ENCODE measurements around the gene PRPF6. TPM values are rescaled to one million over a fixed set of nuclear protein-coding genes. Genes with fewer than 3 reads are reported as not detected.
"Not testable (repeated sequence)": the region's sequence is repeated elsewhere in the genome, so short reads cannot be mapped to it uniquely, and the experiment has no call there.

The PRPF6 gene
- total RNA-seq, 4 donors from 2014 or later, result 70.7 to 93.0 (median 83.9) TPM

GRCh38 chr20:63974402-63975200 is 6.3 kb upstream of the PRPF6 start:
- DNase-seq (ENCODE audit: low spot score in 2 of 2), result peak in 1 of 2 donors; percentile 62
- no peaks in the 10 kb centered on the region for H3K27me3 ChIP-seq
- WGBS, result 80% methylated on average over 15 of the region's 19 CpGs
- H3K4me3 ChIP-seq, result no peak overlapping the region
- peaks cover 35% of the 10 kb centered on the region for H3K4me1 ChIP-seq
- H3K9me3 ChIP-seq, result no peaks in the 10 kb centered on the region
- H3K36me3 ChIP-seq, result no peaks in the 10 kb centered on the region
- TF ChIP-seq CTCF (IDR thresholded peaks at IDR 0.05) (no peak), POLR2A (IDR thresholded peaks at IDR 0.05) (no peak), POLR2AphosphoS5 (IDR thresholded peaks at IDR 0.05) (no peak), EP300 (IDR thresholded peaks at IDR 0.05) (no peak)
- no peak overlapping the region for H3K27ac ChIP-seq

GRCh38 chr20:63976511-63976910 is 4.4 kb upstream of the PRPF6 start:
- H3K4me1 ChIP-seq, result peaks cover 42% of the 10 kb centered on the region
- 96% methylated on average over 7 of the region's 7 CpGs for WGBS
- H3K9me3 ChIP-seq, result not testable (repeated sequence)

GRCh38 chr20:63976980-63977738 is 3.8 kb upstream of the PRPF6 start:
- 84% methylated on average over 15 of the region's 18 CpGs for WGBS
- Histone ChIP-seq H3K27ac (no peak overlapping the region), H3K4me1 (peaks cover 49% of the 10 kb centered on the region)

More at GRCh38 chr20:63976511-63976910, 4.4 kb upstream of the PRPF6 start:
- not testable (repeated sequence) for DNase-seq (ENCODE audit: low spot score in 2 of 2); H3K27ac ChIP-seq; H3K36me3 ChIP-seq; H3K4me3 ChIP-seq; H3K27me3 ChIP-seq

GRCh38 chr20:63977739-63978276 is 3.1 kb upstream of the PRPF6 start:
- Histone ChIP-seq H3K27ac (peak overlapping the region; percentile 96), H3K27me3 (no peaks in the 10 kb centered on the region), H3K9me3 (no peaks in the 10 kb centered on the region), H3K36me3 (peaks cover 4% of the 10 kb centered on the region), H3K4me3 (no peak overlapping the region), H3K4me1 (peaks cover 55% of the 10 kb centered on the region)
- DNase-seq (ENCODE audit: low spot score in 2 of 2), result peak in 1 of 2 donors; percentile 61
- WGBS, result 67% methylated on average over 10 of the region's 16 CpGs
- TF ChIP-seq CTCF (IDR thresholded peaks at IDR 0.05) (no peak), POLR2A (IDR thresholded peaks at IDR 0.05) (no peak), EP300 (IDR thresholded peaks at IDR 0.05) (no peak), POLR2AphosphoS5 (IDR thresholded peaks at IDR 0.05) (no peak)

More at GRCh38 chr20:63976980-63977738, 3.8 kb upstream of the PRPF6 start:
- H3K9me3 ChIP-seq, result no peaks in the 10 kb centered on the region
- no peak overlapping the region for H3K4me3 ChIP-seq
- DNase-seq (ENCODE audit: low spot score in 2 of 2), result peak in 1 of 2 donors; percentile 63
- TF ChIP-seq POLR2AphosphoS5 (IDR thresholded peaks at IDR 0.05) (no peak), EP300 (IDR thresholded peaks at IDR 0.05) (no peak), CTCF (IDR thresholded peaks at IDR 0.05) (no peak), POLR2A (IDR thresholded peaks at IDR 0.05) (no peak)
- no peaks in the 10 kb centered on the region for H3K36me3 ChIP-seq
- H3K27me3 ChIP-seq, result no peaks in the 10 kb centered on the region

GRCh38 chr20:63978319-63979228 is 2.4 kb upstream of the PRPF6 start:
- Histone ChIP-seq H3K9me3 (no peaks in the 10 kb centered on the region), H3K27me3 (no peaks in the 10 kb centered on the region), H3K4me3 (peak overlapping the region; percentile 97), H3K27ac (peak overlapping the region; percentile 96), H3K36me3 (peaks cover 12% of the 10 kb centered on the region), H3K4me1 (peaks cover 58% of the 10 kb centered on the region)
- WGBS, result 42% methylated on average over 13 of the region's 52 CpGs
- peak in 1 of 2 donors; percentile 80 for DNase-seq (ENCODE audit: low spot score in 2 of 2)
- no peak for TF ChIP-seq CTCF (IDR thresholded peaks at IDR 0.05)
- no peak for TF ChIP-seq POLR2AphosphoS5 (IDR thresholded peaks at IDR 0.05)
- no peak for TF ChIP-seq EP300 (IDR thresholded peaks at IDR 0.05)
- no peak for TF ChIP-seq POLR2A (IDR thresholded peaks at IDR 0.05)

All from suprapubic skin (tissue), 4 donors.